ENCODE data around the gene SNX9.

Gene SNX9

DNA sequence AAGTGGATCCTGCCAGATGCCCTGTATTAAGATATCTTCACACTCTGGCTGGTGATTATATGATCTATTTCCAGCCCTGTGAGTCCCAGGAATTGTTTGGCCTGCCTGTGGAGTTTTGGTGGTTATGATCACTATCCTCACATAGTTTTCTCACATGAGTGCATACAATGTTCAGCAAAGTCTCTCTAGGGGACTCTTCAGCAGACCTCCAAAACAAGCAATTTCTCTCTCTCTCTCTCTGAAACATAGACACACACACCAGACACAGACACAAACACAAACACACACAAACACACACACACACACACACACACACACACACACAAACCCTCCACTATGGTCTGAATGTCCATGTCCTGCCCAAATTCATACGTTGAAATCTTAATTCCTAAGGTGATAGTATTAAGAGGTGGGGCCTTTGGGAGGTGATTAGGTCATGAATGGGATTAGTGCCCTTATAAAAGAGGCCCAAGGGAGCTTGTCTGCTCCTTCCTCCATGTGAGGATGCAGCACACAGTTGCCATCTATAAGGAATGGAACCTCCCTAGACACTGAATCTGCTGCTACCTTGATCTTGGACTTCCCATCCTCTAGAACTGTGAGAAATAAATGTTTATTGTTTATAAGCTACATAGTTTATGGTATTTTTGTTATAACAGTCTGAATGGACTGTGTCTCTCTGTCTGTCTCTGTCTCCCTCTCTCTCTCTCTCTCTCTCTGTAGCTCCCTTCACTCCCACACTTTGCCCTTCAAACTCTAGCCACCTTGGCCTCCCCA lies 136.6 kb downstream of the SNX9 start:
- DNase-seq (ENCODE audit: low read depth in 2 of 2), result no peak
- TF ChIP-seq, protein P1, sequence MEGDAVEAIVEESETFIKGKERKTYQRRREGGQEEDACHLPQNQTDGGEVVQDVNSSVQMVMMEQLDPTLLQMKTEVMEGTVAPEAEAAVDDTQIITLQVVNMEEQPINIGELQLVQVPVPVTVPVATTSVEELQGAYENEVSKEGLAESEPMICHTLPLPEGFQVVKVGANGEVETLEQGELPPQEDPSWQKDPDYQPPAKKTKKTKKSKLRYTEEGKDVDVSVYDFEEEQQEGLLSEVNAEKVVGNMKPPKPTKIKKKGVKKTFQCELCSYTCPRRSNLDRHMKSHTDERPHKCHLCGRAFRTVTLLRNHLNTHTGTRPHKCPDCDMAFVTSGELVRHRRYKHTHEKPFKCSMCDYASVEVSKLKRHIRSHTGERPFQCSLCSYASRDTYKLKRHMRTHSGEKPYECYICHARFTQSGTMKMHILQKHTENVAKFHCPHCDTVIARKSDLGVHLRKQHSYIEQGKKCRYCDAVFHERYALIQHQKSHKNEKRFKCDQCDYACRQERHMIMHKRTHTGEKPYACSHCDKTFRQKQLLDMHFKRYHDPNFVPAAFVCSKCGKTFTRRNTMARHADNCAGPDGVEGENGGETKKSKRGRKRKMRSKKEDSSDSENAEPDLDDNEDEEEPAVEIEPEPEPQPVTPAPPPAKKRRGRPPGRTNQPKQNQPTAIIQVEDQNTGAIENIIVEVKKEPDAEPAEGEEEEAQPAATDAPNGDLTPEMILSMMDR (IDR thresholded peaks at IDR 0.05; ENCODE audit: low read depth, low read length), result no peak
- H3K4me3 ChIP-seq (replicated peaks in 1 of 2; ENCODE audit: low read depth in 2 of 2, low read length in 2 of 2), result no peak overlapping the region

- TF ChIP-seq, protein P1 (IDR thresholded peaks at IDR 0.05; ENCODE audit: low read depth, low read length), result no peak
- H3K4me3 ChIP-seq (replicated peaks in 1 of 2; ENCODE audit: low read depth in 2 of 2, low read length in 2 of 2), result no peak overlapping the region
- no peak for DNase-seq (ENCODE audit: low read depth in 2 of 2)
Observed at GRCh38 chr6:157961153-157961831, 138.2 kb downstream of the SNX9 start.

GRCh38 chr6:157961832-157962575 lies 139.0 kb downstream of the SNX9 start:
- H3K4me3 ChIP-seq (replicated peaks in 1 of 2; ENCODE audit: low read depth in 2 of 2, low read length in 2 of 2), result no peak overlapping the region
- TF ChIP-seq, protein P1 (IDR thresholded peaks at IDR 0.05; ENCODE audit: low read depth, low read length), result no peak
- DNase-seq (ENCODE audit: low read depth in 2 of 2), result peak in 1 of 2 donors; percentile 54

DNA sequence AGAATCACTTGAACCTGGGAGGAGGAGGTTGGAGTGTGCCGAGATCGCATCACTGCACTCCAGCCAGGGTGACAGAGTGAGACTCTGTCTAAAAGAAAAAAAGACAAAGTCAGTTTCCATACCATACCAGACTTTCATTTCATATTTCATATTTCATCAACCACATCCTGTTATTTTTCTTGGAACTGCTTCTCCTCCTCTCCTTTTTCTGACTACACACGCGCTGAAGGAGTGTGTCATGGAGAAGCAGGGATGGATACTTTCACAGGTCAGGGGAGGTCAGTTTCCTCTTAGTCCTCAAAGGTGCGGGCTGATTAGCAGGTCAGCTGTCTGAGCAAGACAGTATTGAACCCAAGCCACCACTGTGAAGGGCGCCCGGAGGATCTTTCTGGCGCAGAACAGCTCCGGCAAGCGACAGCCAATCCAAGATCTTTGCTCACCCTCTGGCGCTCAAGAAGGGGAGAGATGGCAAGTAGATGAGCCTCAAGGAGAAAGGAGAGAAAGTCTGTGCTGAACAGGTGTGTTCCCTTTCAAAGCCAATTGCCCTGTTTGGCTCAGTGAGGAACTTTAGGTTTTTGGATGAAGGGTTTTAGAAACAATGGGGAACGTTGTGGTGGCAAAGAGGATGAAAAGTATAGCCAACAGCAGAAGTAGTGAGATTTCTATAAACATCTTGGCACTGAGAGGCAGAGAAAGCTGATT lies 139.7 kb downstream of the SNX9 start:
- DNase-seq (ENCODE audit: low read depth in 2 of 2), result peak; percentile 54 to 91
- TF ChIP-seq, protein P1 (IDR thresholded peaks at IDR 0.05; ENCODE audit: low read depth, low read length), result no peak
- no peak overlapping the region for H3K4me3 ChIP-seq (replicated peaks in 1 of 2; ENCODE audit: low read depth in 2 of 2, low read length in 2 of 2)

DNA sequence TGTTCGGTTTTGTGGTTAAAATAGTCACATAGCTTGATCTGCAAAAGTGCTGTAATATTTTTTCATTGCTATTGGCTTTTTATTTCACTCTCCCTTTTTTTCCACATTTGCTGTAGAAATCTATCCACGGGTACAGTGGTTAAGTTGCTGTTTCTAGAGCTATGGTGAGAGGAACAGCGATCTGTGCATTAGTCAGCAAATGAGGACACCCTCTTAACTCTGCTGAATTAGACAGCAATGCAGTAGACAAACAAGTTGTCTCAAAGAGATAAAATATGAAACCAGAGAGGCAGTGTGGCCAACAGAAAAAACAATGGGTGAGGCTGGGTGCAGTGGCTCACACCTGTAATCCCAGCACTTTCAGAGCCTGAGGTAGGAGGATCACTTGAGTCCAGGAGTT lies 141.1 kb downstream of the SNX9 start:
- DNase-seq (ENCODE audit: low read depth in 2 of 2), result peak in 1 of 2 donors; percentile 45
- H3K4me3 ChIP-seq (replicated peaks in 1 of 2; ENCODE audit: low read depth in 2 of 2, low read length in 2 of 2), result no peak overlapping the region
- TF ChIP-seq, protein P1 (IDR thresholded peaks at IDR 0.05; ENCODE audit: low read depth, low read length), result no peak

DNA sequence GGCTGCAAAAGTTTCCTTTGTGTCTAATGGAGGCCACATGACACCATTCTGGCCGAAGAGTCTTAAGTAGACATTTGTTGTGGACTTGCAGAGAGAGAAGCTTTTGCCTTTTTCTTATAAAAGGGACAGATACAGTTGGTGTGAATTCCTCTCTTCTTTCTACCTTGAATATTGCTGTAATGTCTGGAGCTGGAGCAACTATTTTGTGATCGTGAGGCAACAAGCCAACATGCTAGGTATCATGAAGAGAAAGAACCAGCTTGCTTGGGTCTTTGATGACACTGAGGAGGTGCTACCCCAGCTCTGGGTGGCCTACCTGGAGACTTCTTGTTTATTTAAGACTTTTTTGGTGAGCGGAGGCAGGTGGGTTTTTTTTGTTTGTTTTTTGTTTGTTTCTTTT lies 142.3 kb downstream of the SNX9 start:
- H3K4me3 ChIP-seq (replicated peaks in 1 of 2; ENCODE audit: low read depth in 2 of 2, low read length in 2 of 2), result no peak overlapping the region
- no peak for DNase-seq (ENCODE audit: low read depth in 2 of 2)
- TF ChIP-seq, protein P1 (IDR thresholded peaks at IDR 0.05; ENCODE audit: low read depth, low read length), result no peak

All from cardiac fibroblast (primary cell).